ENCODE measurements around the gene ST6GALNAC2.
"Not testable (repeated sequence)": the region's sequence is repeated elsewhere in the genome, so short reads cannot be mapped to it uniquely, and the experiment has no call there.

DNA sequence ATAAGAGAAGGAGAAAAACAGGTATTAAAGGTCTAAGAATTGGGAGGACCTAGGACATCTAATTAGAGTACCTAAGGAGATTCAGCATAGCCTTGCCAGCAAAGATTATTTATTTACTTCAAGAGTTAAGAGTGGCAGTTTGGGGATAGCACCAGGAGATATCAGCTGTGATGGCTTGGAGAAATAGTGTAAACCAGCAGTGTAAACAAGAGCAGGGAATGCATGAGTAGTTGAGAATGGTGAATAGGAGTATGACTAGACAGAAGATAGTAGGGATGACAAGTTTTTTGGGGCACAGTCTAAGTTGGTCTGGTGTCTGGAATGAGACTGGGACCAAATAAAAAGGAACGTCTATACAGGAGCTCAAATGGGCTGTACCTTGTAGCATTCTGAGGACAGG is 21.0 kb upstream of the ST6GALNAC2 start:
- TF ChIP-seq EZH2phosphoT487 (IDR thresholded peaks at IDR 0.05; ENCODE audit: insufficient read depth, low read depth); EZH2 (IDR thresholded peaks at IDR 0.05; ENCODE audit: insufficient read depth, poor library complexity, severe bottlenecking): not testable (repeated sequence)
